Measurements from ENCODE around the gene SCN5A.

DNA sequence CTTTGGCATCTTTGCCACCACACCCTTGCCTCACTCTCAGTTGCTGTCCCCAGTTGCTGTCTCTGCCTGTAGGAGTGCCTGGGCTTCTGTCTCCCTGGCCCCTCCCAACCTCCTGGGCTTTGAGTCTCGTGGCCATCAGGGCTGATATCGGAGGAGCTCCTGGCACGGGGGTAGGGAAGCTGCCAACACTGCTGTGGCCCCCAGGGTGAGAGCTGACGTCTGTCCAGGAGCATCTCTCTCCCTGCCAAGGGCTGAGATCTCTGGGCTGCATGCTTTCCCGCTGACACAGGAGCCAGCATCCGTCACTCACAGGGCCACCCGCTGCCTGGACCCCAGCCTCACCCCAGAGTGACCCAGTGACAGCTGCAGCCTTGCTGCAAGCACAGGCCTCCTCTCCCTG is 105.9 kb downstream of the SCN5A start:
- no peak for TF ChIP-seq TOX (CRISPR knock-in tag; IDR thresholded peaks at IDR 0.05; ENCODE audit: borderline replicate concordance)
- no peak for TF ChIP-seq ZC3H10 (CRISPR knock-in tag; IDR thresholded peaks at IDR 0.05)
- TF ChIP-seq ZFP3 (CRISPR knock-in tag; IDR thresholded peaks at IDR 0.05) = no peak
- TF ChIP-seq, protein P1, sequence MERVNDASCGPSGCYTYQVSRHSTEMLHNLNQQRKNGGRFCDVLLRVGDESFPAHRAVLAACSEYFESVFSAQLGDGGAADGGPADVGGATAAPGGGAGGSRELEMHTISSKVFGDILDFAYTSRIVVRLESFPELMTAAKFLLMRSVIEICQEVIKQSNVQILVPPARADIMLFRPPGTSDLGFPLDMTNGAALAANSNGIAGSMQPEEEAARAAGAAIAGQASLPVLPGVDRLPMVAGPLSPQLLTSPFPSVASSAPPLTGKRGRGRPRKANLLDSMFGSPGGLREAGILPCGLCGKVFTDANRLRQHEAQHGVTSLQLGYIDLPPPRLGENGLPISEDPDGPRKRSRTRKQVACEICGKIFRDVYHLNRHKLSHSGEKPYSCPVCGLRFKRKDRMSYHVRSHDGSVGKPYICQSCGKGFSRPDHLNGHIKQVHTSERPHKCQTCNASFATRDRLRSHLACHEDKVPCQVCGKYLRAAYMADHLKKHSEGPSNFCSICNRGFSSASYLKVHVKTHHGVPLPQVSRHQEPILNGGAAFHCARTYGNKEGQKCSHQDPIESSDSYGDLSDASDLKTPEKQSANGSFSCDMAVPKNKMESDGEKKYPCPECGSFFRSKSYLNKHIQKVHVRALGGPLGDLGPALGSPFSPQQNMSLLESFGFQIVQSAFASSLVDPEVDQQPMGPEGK (CRISPR knock-in tag; IDR thresholded peaks at IDR 0.05; ENCODE audit: borderline replicate concordance) = no peak
- TF ChIP-seq, protein P2, sequence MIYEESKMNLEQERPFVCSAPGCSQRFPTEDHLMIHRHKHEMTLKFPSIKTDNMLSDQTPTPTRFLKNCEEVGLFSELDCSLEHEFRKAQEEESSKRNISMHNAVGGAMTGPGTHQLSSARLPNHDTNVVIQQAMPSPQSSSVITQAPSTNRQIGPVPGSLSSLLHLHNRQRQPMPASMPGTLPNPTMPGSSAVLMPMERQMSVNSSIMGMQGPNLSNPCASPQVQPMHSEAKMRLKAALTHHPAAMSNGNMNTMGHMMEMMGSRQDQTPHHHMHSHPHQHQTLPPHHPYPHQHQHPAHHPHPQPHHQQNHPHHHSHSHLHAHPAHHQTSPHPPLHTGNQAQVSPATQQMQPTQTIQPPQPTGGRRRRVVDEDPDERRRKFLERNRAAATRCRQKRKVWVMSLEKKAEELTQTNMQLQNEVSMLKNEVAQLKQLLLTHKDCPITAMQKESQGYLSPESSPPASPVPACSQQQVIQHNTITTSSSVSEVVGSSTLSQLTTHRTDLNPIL (CRISPR knock-in tag; IDR thresholded peaks at IDR 0.05; ENCODE audit: low read depth) = no peak
- TF ChIP-seq ZNF565 (CRISPR knock-in tag; conservative IDR thresholded peaks at IDR 0.05; ENCODE audit: low read depth) = no peak
- no peak for TF ChIP-seq ESRRG (CRISPR knock-in tag; IDR thresholded peaks at IDR 0.05)
- no peak for TF ChIP-seq SNAI2 (CRISPR knock-in tag; IDR thresholded peaks at IDR 0.05)
- TF ChIP-seq ISL1 (CRISPR knock-in tag; IDR thresholded peaks at IDR 0.05) = no peak
- TF ChIP-seq ZFP30 (CRISPR knock-in tag; IDR thresholded peaks at IDR 0.05) = no peak
- no peak for TF ChIP-seq PPARA (CRISPR knock-in tag; IDR thresholded peaks at IDR 0.05; ENCODE audit: borderline replicate concordance)
- no peak for TF ChIP-seq BACH2 (CRISPR knock-in tag; IDR thresholded peaks at IDR 0.05; ENCODE audit: borderline replicate concordance)
- no peak for TF ChIP-seq GLIS3 (CRISPR knock-in tag; IDR thresholded peaks at IDR 0.05)
- no peak for TF ChIP-seq OSR1 (CRISPR knock-in tag; IDR thresholded peaks at IDR 0.05)

All from SK-N-SH treated with all-trans-retinoic acid at 6 μM for 48 hours (cell line).